IMR-90 (cell line): ENCODE results near the gene IL4R.

Experiments
- CEBPB ChIP-seq: IDR thresholded peaks from 2 replicates; pipeline ENCODE4 v1.6.1; 2012; ENCODE audit warnings: low read depth, low read length, improper control_type of control experiment
- NFE2L2 ChIP-seq: fragments of 150-350 bp; IDR thresholded peaks from 2 replicates; pipeline ENCODE4 v1.6.1; 2016; ENCODE audit warnings: low read depth, mild to moderate bottlenecking, low read length
- RAD21 ChIP-seq: IDR thresholded peaks from 2 replicates; pipeline ENCODE4 v1.6.1; 2012; ENCODE audit warnings: low read length, improper control_type of control experiment
- TF ChIP-seq, protein P1 (sequence below): conservative IDR thresholded peaks from 2 replicates; pipeline ENCODE4 v1.5.1; 2012; ENCODE audit warnings: mild to moderate bottlenecking, low read depth, low read length, improper control_type of control experiment
- TF ChIP-seq, protein P2 (sequence below): fragments of 150-350 bp; IDR thresholded peaks from 2 replicates; pipeline ENCODE4 v1.6.1; 2017; ENCODE audit warnings: mild to moderate bottlenecking, antibody characterized with exemption, low read length, low read depth

DNA sequence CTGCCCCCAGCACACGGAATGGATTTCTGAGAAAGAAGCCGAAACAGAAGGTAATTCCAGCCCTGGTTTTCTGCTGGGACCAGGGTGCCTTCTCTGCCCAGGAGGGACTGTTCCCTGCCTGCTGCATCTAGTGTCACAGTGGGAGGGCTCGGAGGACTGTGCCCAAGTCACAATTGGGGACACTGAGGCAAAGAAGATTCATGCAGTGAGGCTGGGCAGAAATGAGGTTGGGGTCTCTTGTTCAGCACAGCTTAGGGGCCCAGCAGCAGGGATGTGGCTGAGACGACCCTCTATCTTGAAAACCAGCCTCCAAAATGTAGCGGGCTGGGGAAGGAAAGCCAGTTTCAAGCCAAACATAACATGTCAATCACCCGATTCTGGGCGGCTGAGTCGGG, 88.8 kb downstream of the IL4R start:
- TF ChIP-seq, protein P1, sequence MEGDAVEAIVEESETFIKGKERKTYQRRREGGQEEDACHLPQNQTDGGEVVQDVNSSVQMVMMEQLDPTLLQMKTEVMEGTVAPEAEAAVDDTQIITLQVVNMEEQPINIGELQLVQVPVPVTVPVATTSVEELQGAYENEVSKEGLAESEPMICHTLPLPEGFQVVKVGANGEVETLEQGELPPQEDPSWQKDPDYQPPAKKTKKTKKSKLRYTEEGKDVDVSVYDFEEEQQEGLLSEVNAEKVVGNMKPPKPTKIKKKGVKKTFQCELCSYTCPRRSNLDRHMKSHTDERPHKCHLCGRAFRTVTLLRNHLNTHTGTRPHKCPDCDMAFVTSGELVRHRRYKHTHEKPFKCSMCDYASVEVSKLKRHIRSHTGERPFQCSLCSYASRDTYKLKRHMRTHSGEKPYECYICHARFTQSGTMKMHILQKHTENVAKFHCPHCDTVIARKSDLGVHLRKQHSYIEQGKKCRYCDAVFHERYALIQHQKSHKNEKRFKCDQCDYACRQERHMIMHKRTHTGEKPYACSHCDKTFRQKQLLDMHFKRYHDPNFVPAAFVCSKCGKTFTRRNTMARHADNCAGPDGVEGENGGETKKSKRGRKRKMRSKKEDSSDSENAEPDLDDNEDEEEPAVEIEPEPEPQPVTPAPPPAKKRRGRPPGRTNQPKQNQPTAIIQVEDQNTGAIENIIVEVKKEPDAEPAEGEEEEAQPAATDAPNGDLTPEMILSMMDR: no peak
- TF ChIP-seq RAD21 (no peak), NFE2L2 (no peak), CEBPB (no peak)
- TF ChIP-seq, protein P2, sequence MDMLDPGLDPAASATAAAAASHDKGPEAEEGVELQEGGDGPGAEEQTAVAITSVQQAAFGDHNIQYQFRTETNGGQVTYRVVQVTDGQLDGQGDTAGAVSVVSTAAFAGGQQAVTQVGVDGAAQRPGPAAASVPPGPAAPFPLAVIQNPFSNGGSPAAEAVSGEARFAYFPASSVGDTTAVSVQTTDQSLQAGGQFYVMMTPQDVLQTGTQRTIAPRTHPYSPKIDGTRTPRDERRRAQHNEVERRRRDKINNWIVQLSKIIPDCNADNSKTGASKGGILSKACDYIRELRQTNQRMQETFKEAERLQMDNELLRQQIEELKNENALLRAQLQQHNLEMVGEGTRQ: no peak
